Kidney tubule cell (primary cell): Measurements from ENCODE around the gene GRIA1.

ENCODE experiments used
- DNase-seq: peaks from one replicate; pipeline ENCODE4 v3.0.0-alpha.2; 2018; ENCODE audit warnings: low spot score

The GRIA1 gene

DNA sequence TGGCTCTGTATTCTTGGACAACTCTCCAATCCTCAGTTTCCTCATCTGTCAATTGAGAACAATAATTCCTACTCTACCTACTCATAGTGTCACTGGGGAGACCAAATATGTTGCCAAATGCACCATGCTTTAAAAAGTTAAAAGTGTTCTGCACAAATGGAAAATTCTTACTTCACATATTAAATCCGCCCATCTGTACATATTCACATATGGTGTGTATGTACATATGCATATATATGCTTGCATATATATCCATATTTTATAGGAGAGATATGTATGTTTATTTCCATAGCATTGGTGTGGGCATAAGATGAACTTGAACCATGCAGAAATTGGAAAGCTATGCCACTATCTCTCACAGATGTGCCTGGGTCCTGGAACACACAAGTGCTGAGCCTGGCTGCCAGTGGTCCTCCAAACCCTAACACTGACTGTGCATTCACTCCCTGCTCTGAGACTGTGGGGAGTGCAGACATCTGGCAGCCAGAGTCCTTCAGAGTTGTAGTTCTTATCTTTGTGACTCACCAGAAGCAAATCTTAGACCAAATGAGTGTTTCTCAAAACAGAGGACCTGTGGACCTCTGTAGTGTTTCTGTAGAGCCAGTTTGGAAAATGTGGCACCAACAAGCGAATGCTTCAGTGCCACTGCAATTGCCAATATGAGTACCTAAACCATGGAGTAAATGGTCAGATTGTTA is 168.7 kb downstream of the GRIA1 start:
- no peak for DNase-seq

GRCh38 chr5:153660919-153661318 is 170.4 kb downstream of the GRIA1 start:
- DNase-seq, result no peak

DNA sequence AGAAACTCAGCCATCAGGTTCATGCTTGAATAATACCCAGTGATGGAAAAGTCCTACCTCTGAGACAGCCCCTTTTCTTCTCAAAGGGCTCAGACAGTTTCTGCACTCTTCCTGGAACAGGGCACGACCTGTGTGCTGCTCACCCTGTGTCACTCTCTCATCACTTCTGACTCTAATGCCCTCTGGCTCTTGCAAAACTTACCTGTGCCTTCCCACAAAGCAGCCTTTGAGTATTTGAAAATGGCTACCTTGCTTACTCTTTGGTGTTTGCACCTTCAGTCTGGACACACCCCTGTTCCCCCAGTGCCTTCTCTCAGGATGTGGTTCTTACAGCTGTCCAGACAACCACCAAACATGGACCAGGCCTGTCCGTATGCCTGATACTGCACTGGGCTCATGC is 171.4 kb downstream of the GRIA1 start:
- no peak for DNase-seq

DNA sequence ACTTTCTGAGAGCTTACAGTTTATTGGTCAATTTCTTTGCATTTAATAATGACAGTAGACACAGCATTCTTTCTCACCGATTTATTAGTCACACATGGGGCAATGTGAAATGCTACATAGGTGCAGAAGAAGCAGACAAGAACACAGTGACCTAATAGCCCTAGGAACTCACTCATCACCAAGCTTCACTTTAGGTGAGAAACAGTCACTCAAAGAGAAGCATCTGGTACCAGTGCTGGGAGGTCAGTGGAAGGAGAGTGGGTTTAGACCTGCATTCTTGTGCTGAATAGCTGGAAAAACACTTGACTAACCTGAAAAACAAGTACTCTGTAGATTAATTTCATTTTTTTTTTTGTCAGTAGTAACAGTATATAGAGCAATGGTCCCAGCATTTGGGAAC is 179.6 kb downstream of the GRIA1 start:
- DNase-seq, result no peak

GRCh38 chr5:153671653-153672346 is 181.3 kb downstream of the GRIA1 start:
- DNase-seq, result no peak

DNA sequence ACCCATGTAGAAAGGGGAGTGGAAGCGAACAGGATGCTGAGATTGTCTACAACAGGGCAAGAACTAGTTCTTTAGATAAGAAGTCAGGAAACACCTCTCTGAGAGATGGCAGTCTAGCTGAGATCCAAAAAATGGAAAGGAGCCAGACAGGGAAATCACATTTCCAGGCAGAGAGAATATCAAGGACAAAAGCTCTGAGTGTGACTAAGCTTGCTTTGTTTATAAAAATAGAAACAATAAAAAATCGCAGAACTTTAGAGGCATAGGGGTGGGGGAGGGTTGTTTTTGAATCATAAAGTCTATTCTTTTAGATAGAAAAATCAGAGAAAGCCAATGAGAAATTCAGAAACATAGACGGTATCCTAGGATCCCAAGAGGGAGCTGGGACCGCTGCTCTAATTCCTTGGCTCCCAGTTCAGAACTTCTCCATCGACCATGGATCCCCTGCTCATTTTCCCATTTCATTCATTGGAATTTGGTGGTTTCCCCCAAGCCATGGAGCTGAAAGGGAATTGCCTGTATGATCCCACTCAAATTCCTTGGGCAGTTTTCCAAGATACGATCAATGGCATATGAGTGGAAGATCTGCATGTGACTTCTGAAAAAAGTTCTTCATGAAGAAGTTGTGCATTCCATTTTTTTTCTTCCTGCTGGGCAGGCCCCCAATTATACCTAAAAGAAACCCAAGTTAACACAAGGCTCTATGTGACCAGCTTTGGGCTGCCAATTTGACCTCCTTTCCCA is 182.0 kb downstream of the GRIA1 start:
- DNase-seq, result no peak

- DNase-seq, result no peak
Measured at GRCh38 chr5:153674356-153674755, 183.9 kb downstream of the GRIA1 start.

DNA sequence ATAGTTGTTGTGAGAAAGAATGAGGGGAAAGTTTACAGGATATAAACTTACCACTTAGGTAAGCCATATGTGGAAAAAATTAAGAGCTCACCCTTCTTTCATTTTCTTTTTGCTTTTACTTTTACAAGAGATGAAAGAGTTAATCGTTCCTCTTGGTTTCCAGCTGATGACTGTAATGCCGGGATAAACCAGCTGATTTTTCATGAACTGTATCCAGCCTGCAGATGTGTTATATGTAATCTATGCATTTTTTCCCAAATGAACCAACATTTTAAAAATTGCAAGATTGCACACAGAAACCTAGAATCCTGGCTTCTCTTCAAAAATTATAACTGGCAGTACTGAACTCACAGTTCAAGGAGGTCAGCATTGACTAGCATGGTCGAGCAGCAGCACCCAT is 185.9 kb downstream of the GRIA1 start:
- no peak for DNase-seq

- no peak for DNase-seq
Measured at GRCh38 chr5:153676821-153677220, 186.4 kb downstream of the GRIA1 start.

DNA sequence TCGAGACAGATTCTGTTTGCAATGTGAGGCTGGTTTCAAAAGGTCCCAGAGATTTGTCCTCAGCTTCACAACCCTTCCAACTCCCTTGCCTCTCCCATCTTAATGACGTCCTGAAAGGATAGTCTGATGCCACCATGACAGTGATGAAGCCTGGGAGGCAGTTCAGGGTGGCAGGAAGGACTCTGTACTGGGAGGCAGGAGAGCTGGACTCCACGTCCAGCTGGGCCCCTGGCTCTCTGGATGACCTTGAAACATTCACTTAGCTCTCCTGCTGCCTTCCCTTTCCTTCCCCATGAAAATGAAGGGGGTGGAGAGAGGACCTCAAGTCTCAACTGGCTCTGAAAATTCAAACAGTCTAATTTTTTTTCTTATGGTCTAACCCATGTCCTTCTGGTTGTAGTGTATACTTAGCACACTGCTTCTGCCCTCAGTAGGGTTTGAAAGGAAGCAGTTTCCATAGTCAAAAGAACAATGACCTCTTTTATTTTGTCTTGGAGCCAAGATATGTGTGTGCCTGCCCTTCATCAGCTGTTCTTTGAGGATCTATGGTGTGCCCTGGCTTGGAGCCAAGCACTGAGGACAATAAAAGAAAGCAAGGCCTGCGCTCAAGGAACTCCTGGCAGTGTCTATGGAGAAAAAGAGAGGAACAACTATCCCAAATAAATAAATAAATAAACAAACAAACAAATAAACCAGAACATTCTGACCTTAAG is 188.3 kb downstream of the GRIA1 start:
- DNase-seq, result no peak

GRCh38 chr5:153690236-153690635 is 199.8 kb downstream of the GRIA1 start:
- DNase-seq, result no peak

GRCh38 chr5:153696256-153696655 is 205.8 kb downstream of the GRIA1 start:
- DNase-seq, result no peak

- DNase-seq, result no peak
Measured at GRCh38 chr5:153699035-153699434, 208.6 kb downstream of the GRIA1 start.

DNA sequence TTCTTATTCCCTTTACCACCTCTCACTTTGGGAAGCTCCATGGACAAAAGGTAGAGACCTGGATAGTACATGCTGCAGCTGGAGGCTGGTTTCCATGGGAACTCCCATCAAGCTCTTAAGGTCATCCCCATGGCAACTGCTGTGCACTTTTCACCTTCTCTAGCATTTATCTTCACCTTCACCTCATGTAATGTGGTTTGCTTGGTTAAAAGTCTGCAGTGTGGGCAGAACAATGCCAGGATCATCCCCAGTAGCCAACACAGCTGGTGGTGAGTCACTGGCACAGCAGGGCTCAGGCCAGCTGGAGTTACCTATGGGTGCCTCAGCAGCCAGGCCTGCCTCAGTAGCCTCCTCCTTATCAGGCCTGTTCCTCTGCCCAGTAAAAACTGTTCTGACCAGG is 210.5 kb downstream of the GRIA1 start:
- DNase-seq, result no peak

DNA sequence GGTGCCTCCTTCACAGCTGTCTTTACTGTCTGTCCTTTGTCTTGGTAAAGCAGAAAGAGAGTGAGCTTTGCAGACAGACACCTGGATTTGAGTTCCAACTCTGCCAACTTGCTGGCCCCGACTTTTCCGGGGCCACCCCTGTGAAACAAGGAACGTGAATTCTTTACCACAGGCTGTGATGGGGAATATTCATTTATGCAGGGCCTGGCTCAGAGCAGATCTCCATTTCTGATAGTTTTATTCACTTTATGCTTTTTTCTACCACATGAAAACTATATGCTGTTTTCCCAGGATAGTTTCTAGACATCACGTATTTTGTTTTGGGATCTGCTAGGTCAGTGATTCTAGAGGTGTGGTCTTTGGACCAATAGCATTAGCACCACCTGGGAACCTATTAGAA is 211.8 kb downstream of the GRIA1 start:
- no peak for DNase-seq

- no peak for DNase-seq
Measured at GRCh38 chr5:153704110-153704509, 213.6 kb downstream of the GRIA1 start.

- DNase-seq, result no peak
Measured at GRCh38 chr5:153707626-153708025, 217.2 kb downstream of the GRIA1 start.

DNA sequence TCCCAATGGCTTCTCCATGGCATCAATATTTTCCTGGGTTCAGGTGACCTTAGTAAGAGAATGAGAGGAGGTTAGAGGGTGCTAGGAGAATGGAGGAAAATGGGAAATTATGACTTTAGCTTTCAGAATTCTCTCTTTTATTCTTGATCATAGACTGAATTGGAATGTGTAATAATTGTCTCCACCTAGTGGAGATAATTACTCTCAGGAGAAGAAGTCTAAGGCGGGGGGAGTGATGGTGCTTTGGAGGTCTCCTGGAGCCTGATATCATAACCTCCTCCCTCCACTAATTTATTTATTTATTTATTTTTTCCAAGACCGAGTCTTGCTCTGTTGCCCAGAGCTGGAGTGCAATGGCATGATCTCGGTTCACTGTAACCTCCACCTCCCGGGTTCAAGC is 221.3 kb downstream of the GRIA1 start:
- DNase-seq, result no peak

DNA sequence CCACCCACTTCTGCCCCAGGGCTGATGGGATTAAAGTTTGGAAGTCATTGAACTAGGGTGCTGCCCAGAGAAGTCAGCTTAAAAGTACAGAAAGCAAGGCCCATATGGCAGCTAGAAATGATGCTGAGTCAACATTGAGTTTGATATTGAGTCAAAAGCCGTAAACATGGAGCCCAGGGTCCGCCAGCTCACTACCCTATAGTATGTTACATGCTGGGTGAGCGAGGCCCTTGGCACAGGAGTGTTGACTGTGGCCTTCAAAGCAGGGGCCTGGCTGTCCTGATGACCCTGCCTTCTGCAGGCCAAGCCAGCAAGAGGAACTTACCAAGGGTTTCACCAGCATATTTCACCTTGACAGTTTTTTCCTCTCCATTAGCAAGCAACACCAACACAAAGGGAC is 222.5 kb downstream of the GRIA1 start:
- DNase-seq, result no peak

- no peak for DNase-seq
Measured at GRCh38 chr5:153713943-153714342, 223.5 kb downstream of the GRIA1 start.

- DNase-seq, result no peak
Measured at GRCh38 chr5:153714798-153715197, 224.3 kb downstream of the GRIA1 start.

DNA sequence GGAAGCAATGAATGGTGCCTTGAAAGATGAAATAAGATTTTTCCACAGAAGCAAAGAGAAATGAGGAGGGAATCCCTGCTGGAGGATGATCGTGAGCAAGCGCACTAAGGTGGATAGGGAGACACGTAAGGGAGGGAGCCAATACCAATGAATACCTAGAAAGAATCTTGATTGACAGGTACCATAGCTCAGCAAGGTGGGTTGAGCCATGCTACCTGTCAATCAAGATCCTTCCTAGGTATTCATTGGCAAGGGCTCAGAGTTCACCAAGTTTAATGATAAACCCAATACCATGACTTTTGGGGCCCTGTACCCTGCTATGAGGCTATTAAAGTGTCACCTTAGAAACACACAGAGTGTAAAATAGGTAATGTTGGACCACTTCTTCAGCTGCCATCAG is 226.8 kb downstream of the GRIA1 start:
- no peak for DNase-seq

- DNase-seq, result no peak
Measured at GRCh38 chr5:153718713-153719112, 228.2 kb downstream of the GRIA1 start.
